GM23248 (cell line): ENCODE measurements around the gene CTNS. TPM values are rescaled to one million over a fixed set of nuclear protein-coding genes. Genes with fewer than 3 reads are reported as not detected.

ENCODE experiments used
- DNase-seq: peaks from one replicate; pipeline ENCODE4 v3.0.0-alpha.2; 2015
- H2AFZ ChIP-seq: fragments of 200-600 bp; sonication (generic); 2 replicates; pipeline ENCODE4 v1.6.1; 2016; ENCODE audit warnings: antibody characterized with exemption
- H3F3A ChIP-seq: fragments of 200-600 bp; sonication (generic); 2 replicates; pipeline ENCODE4 v1.6.1; 2016; ENCODE audit warnings: mild to moderate bottlenecking, antibody characterized with exemption, mixed run types; ENCODE audit not compliant: insufficient read depth
- H3K27ac ChIP-seq: fragments of 200-600 bp; sonication (generic); 2 replicates; pipeline ENCODE4 v1.5.1; 2016; ENCODE audit warnings: mild to moderate bottlenecking
- H3K27me3 ChIP-seq: fragments of 200-600 bp; sonication (generic); replicated peaks from 2 replicates; pipeline ENCODE4 v1.6.1; 2016; ENCODE audit warnings: mild to moderate bottlenecking; ENCODE audit not compliant: insufficient read depth
- H3K36me3 ChIP-seq: fragments of 200-600 bp; sonication (generic); 2 replicates; pipeline ENCODE4 v1.6.1; 2016; ENCODE audit warnings: low read depth, mild to moderate bottlenecking
- H3K4me1 ChIP-seq: fragments of 200-600 bp; sonication (generic); 2 replicates; pipeline ENCODE4 v1.6.1; 2016; ENCODE audit warnings: mild to moderate bottlenecking; ENCODE audit not compliant: insufficient read depth
- H3K4me2 ChIP-seq: fragments of 200-600 bp; sonication (generic); one replicate; pipeline ENCODE4 v1.6.1; 2016; ENCODE audit warnings: mild to moderate bottlenecking; ENCODE audit not compliant: unreplicated experiment
- H3K4me3 ChIP-seq: fragments of 200-600 bp; sonication (generic); 2 replicates; pipeline ENCODE4 v1.5.1; 2016; ENCODE audit warnings: mild to moderate bottlenecking
- H3K79me2 ChIP-seq: fragments of 200-600 bp; sonication (generic); 2 replicates; pipeline ENCODE4 v1.6.1; 2016; ENCODE audit warnings: mild to moderate bottlenecking; ENCODE audit not compliant: insufficient read depth
- H3K9ac ChIP-seq: fragments of 200-600 bp; sonication (generic); 2 replicates; pipeline ENCODE4 v1.6.1; 2016; ENCODE audit warnings: mild to moderate bottlenecking
- H3K9me2 ChIP-seq: fragments of 200-600 bp; sonication (generic); 2 replicates; pipeline ENCODE4 v1.6.1; 2016; ENCODE audit warnings: mixed run types, mild to moderate bottlenecking, moderate library complexity; ENCODE audit not compliant: insufficient read depth
- H3K9me3 ChIP-seq: fragments of 200-600 bp; sonication (generic); one replicate; pipeline ENCODE4 v1.6.1; 2017; ENCODE audit warnings: low read depth
- H4K20me1 ChIP-seq: fragments of 200-600 bp; sonication (generic); 2 replicates; pipeline ENCODE4 v1.6.0; 2016; ENCODE audit not compliant: insufficient read depth
- EZH2 ChIP-seq: fragments of 200-600 bp; sonication (generic); IDR thresholded peaks from 2 replicates; pipeline ENCODE4 v1.6.1; 2018; ENCODE audit warnings: antibody characterized with exemption, mild to moderate bottlenecking; ENCODE audit not compliant: insufficient read depth, poor library complexity, severe bottlenecking
- EZH2phosphoT487 ChIP-seq: fragments of 200-600 bp; sonication (generic); IDR thresholded peaks from 2 replicates; pipeline ENCODE4 v1.6.1; 2018; ENCODE audit warnings: antibody characterized with exemption, moderate library complexity, mild to moderate bottlenecking, low read depth; ENCODE audit not compliant: insufficient read depth
- WGBS, 2 experiments: methylation state at CpG; one replicate each; pipeline ENCODE4 v1.1.6; 2015 to 2017; ENCODE audit warnings: low lambda C conversion rate in 2 of 2, low coverage in 1 of 2; ENCODE audit errors: missing lambda C conversion rate in 2 of 2; 5-methylcytosine and 5-hydroxymethylcytosine counted together
- in situ Hi-C: fragments of 300-500 bp; cut with MboI; formaldehyde crosslinking; loops from 2 replicates; pipeline ENCODE4 v1.15.0; 2020
- polyA plus RNA-seq: library from polyadenylated mRNA; unstranded; fragments of >200 nt; fragmentation: Nextera tagmentation; extraction: Ambion mirVana; gene quantifications from 2 replicates; pipeline ENCODE4 v1.2.1, GENCODE V29; 2016
- total RNA-seq: library from RNA; depleted of rRNA; stranded (reverse); fragments of >200 nt; shearing (Covaris generic); gene quantifications from 2 replicates; pipeline ENCODE4 v1.2.3, GENCODE V29; 2014

The CTNS gene
- total and polyA plus RNA-seq, 2 experiments from 2014 or later = 7.2 to 7.5 TPM

- Histone ChIP-seq H4K20me1 (no peaks in the 10 kb centered on the region), H3K4me3 (no peak overlapping the region), H3K9me3 (no peaks in the 10 kb centered on the region), H3K27me3 (0 out of 2 replicates have a peak, but pooled peaks cover 5% of the 10 kb centered on the region), H3K9ac (no peak overlapping the region), H2AFZ (no peak overlapping the region), H3K27ac (no peak overlapping the region), H3F3A (peaks cover 4% of the 10 kb centered on the region; the same call in 1 of the 2 replicates), H3K9me2 (no peaks in the 10 kb centered on the region), H3K4me1 (no peaks in the 10 kb centered on the region), H3K79me2 (no peaks in the 10 kb centered on the region), H3K4me2 (no peak overlapping the region), H3K36me3 (no peaks in the 10 kb centered on the region)
- TF ChIP-seq EZH2phosphoT487 (no peak), EZH2 (no peak)
- in situ Hi-C loops = no loop called here
- 84 to 85% methylated on average over 31 to 43 of the region's 44 CpGs for WGBS, 2 experiments
- no peak for DNase-seq
Measured at GRCh38 chr17:3689262-3690093, 52.9 kb downstream of the CTNS start.

GRCh38 chr17:3690094-3690715 is 53.6 kb downstream of the CTNS start:
- Histone ChIP-seq H3K27me3 (no peaks in the 10 kb centered on the region), H3K9me2 (no peaks in the 10 kb centered on the region), H3K9me3 (no peaks in the 10 kb centered on the region), H3K4me1 (peaks cover 6% of the 10 kb centered on the region; the same call in 1 of the 2 replicates), H2AFZ (no peak overlapping the region), H3K4me3 (no peak overlapping the region), H3F3A (peaks cover 4% of the 10 kb centered on the region; the same call in 1 of the 2 replicates), H4K20me1 (no peaks in the 10 kb centered on the region), H3K4me2 (no peak overlapping the region), H3K27ac (no peak overlapping the region), H3K9ac (no peak overlapping the region), H3K79me2 (no peaks in the 10 kb centered on the region), H3K36me3 (no peaks in the 10 kb centered on the region)
- in situ Hi-C loops = no loop called here
- 70 to 75% methylated on average over 21 of the region's 22 CpGs for WGBS, 2 experiments
- no peak for TF ChIP-seq EZH2
- no peak for TF ChIP-seq EZH2phosphoT487
- no peak for DNase-seq

DNA sequence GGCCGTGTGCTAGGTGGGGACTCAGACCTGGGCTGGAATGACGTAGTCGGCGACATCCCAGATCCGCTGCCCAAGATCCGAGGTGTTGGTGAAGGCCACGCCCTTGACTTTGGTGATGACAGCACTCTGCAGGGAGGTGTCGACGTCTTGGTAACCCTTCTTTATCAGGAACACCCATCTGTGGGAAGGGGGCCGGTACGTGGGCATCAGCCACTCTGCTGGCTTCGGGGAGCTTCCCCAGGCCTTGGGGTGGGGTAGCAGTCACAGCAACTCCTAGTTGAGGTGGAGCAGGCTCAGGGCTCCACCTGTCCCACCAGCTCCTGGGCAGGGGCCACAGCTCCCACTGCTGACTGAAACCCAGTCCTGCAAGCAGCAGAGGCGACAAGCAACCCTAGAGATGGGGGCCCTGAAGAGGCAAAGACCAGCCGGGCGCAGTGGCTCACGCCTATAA is 55.1 kb downstream of the CTNS start:
- in situ Hi-C loops = no loop called here
- DNase-seq = no peak
- peaks cover 10% of the 10 kb centered on the region; the same call in 1 of the 2 replicates for H3K4me1 ChIP-seq
- no peak overlapping the region for H3K4me2 ChIP-seq
- H3K9me3 ChIP-seq = no peaks in the 10 kb centered on the region
- H3K27me3 ChIP-seq = no peaks in the 10 kb centered on the region
- H3F3A ChIP-seq = peaks cover 4% of the 10 kb centered on the region; the same call in 1 of the 2 replicates
- no peaks in the 10 kb centered on the region for H3K79me2 ChIP-seq
- no peak overlapping the region for H2AFZ ChIP-seq
- TF ChIP-seq EZH2phosphoT487 (no peak), EZH2 (no peak)
- no peak overlapping the region for H3K4me3 ChIP-seq
- WGBS, 2 experiments = 78 to 79% methylated on average over 16 of the region's 16 CpGs
- H3K9ac ChIP-seq = no peak overlapping the region
- no peak overlapping the region for H3K27ac ChIP-seq
- no peaks in the 10 kb centered on the region for H3K9me2 ChIP-seq
- H4K20me1 ChIP-seq = no peaks in the 10 kb centered on the region
- H3K36me3 ChIP-seq = no peaks in the 10 kb centered on the region

- Histone ChIP-seq H3K9ac (no peak overlapping the region), H3F3A (peaks cover 4% of the 10 kb centered on the region; the same call in 1 of the 2 replicates), H3K9me2 (no peaks in the 10 kb centered on the region), H3K4me2 (no peak overlapping the region), H3K36me3 (no peaks in the 10 kb centered on the region), H3K27me3 (no peaks in the 10 kb centered on the region), H4K20me1 (no peaks in the 10 kb centered on the region), H3K4me3 (no peak overlapping the region), H3K79me2 (no peaks in the 10 kb centered on the region), H3K4me1 (peaks cover 10% of the 10 kb centered on the region; the same call in 1 of the 2 replicates), H2AFZ (no peak overlapping the region), H3K27ac (no peak overlapping the region), H3K9me3 (no peaks in the 10 kb centered on the region)
- no peak for DNase-seq
- 69 to 74% methylated on average over 9 of the region's 9 CpGs for WGBS, 2 experiments
- in situ Hi-C loops = no loop called here
- TF ChIP-seq EZH2phosphoT487 (no peak), EZH2 (no peak)
Measured at GRCh38 chr17:3692346-3692745, 55.8 kb downstream of the CTNS start.
